Stimulated activated CD8-positive, alpha-beta memory T cell treated with anti-CD3 and anti-CD28 coated beads, Interleukin-4, amount 100 ng/mL, for 1 hour (primary cell): ENCODE measurements around the gene MUC16.

Experiments used
- DNase-seq, 2 donors: peaks; one replicate each; pipeline ENCODE4 v3.0.0-alpha.2; 2020; ENCODE audit warnings: low read depth in 2 of 2, low spot score in 1 of 2

The MUC16 gene

DNA sequence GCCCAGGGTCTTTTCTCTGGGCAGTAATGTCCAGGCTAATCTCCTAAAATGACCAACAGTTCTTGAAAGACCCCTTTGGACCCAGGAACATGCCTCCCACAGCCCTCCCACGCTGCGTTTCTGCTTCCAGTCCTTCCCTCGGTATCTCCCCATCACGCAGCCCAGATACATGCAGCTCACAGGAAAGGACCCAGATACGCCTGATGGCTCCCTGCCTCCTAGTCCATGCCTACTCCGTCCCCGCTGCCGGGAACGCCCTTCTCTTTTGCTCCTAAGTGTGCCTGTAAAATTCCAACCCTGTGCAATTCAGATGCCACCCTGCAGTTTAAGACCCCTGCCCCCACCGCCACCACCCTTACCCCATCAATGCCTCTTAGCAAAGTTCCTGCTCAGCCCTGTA, 778 bp downstream of the MUC16 start:
- DNase-seq, result no peak

DNA sequence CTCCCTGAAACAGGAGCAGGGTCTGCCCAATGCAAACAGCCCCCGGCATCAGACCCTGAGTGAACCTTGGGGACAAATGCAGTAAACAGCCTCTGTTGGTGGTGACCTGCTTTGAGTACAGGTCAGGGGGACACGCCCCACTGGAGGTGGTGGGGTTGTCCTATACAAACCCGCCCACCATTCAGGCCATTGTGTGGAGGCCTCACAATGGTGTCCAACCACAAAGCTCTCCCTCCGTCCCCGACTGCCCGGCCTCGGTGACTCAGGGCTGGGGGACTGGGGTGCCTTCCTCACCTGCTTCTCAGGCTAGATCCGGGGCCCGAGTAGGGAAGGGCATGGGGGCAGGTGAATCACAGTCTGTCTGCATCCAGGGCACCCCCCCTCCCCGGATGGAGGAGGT, 1.5 kb downstream of the MUC16 start:
- DNase-seq, result no peak

DNA sequence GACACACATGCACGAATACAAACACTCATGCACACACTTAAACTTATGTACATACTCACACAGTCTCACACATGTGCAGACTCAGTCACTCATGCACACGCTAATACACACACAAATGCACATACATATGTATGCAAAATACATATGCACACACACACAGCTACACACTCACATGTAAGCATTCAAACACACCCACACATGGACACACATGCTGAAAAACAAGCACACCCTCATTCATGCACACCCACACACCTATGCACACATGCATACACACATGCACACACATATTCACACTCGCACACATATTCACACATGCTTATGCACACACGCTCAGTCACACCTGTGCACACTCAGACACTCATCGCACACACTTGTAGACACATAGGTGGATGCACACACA, 9.3 kb downstream of the MUC16 start:
- no peak for DNase-seq

DNA sequence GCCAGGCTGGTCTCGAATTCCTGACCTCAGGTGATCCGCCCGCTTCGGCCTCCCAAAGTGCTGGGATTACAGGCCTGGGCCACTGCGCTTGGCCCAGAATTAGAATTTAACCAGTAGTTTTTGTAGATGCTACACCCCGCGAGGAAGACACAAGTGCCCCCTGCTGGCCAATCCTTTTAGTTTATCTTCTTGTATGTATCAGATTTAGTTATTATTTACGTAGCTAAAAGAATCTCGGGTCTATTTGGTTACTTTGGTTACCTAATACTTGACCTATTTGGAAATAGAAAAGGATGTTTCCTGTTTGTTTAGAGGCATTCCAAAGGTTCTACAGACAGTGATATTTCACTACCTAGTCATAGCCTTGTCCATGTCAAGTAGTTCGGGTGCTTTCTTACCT, 22.0 kb downstream of the MUC16 start:
- no peak for DNase-seq

DNA sequence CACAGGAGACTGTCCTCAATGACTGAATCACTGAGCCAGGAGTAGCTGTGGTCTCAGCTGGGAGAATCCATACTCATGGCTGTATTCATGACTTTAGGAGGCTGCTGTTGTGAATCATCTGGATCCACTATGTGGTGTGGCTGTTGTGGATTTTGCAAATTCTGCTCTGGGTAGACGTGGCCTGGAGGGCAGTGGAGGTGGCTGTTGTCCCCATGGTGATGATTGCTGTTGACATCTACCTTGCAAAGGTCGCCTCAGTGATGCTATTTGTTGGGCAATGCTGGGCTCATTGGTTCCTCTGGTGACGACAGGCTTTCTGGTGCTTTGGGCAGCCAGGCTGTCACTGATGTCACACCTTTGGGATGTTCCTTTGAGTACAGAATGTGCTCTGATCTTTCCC, 23.9 kb downstream of the MUC16 start:
- DNase-seq, result no peak

DNA sequence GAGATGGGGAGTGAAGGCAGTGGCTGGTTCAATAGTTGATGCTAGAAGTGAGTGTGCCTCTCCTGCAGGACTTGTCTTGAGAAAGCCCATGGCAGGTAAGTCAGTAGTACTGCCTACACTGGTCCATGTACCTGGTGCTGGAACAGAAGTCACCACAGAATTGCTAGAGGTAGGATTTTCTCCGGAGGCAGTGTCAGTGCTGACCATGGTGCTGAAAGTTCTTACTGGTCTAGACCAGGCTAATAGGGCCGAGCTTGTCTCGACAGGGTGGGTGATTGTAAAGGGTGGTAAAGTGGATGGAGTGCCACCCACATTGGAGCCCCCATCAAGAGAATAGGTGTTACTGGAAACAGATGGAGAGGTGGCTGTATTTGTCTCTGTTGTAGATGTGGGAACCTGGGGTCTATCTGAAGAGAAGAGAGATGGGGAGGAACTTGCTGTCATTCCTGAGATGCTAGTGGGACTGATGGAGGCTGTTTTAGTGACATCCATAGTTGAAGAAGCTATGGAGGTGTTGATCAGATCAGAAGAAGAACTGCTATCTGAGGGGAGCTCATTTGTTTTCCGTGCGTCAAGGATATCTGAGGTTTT, 36.6 kb downstream of the MUC16 start:
- no peak for DNase-seq

DNA sequence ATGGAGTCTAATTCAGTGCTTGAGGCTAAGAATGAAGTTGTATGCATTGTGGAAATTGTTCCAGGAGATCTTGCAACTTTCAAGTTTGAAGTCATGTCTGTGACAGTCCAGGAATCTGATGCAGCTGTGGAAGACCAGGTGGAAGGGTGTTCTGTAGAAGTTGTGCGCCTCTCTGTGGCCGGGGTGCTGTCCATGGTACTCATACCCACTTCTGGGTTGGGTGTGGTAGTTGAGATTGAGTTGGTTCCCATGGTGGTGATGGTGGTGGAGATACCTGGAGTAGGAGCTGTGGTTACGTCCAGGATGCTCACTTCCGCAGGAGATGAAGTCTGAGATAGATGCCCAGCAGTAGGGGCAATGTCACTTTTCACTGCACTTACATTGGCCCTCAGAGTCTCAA, 44.3 kb downstream of the MUC16 start:
- no peak for DNase-seq
